ENCODE measurements around the gene AZU1.
A peak's percentile ranks its signal among the peaks of the same experiment; 100 is the strongest.

The AZU1 gene

DNA sequence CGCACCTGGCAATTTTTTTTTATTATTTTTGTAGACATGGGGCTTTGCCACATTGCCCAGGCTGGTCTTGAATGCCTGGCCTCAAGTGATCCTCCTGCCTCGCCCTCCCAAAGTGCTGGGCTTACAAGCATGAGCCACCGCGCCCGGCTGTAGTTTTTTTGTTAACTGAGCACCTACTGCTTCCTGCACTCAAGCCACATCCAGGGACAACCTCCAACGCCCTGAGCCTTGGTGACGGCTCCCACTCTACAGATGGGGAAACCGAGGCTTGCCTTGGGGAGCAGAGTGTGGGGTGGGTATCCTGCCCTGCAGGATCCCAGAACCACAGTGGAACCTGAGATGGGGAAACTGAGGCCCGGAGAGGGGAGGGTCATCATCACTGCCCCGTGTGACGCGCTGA, 27.5 kb downstream of the AZU1 start:
- H3K27me3 ChIP-seq (ENCODE audit: control insufficient read depth, insufficient read depth, low read length): peaks cover 11% of the 10 kb centered on the region
- H3K9ac ChIP-seq (ENCODE audit: low read depth, low read length): no peak overlapping the region
- H3K4me3 ChIP-seq (ENCODE audit: low read length): no peak overlapping the region
- no peaks in the 10 kb centered on the region for H3K36me3 ChIP-seq (ENCODE audit: insufficient read depth, low read length)
- no peak overlapping the region for H3K4me2 ChIP-seq (ENCODE audit: low read length)
- peaks cover 14% of the 10 kb centered on the region for H3K4me1 ChIP-seq (ENCODE audit: control insufficient read depth, insufficient read depth, low read length)
- H3K9me3 ChIP-seq (replicated peaks; ENCODE audit: low read length): no peaks in the 10 kb centered on the region

DNA sequence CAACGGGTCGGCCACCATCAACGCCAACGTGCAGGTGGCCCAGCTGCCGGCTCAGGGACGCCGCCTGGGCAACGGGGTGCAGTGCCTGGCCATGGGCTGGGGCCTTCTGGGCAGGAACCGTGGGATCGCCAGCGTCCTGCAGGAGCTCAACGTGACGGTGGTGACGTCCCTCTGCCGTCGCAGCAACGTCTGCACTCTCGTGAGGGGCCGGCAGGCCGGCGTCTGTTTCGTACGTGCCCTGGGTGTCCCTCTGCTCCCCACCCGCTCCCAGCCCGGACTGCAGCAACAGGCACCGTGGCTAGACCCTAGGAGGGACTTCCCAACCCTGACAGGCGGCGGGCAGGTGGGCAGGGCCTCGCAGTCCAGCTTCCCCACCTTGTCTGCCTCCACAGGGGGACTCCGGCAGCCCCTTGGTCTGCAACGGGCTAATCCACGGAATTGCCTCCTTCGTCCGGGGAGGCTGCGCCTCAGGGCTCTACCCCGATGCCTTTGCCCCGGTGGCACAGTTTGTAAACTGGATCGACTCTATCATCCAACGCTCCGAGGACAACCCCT, 28.0 kb downstream of the AZU1 start:
- Histone ChIP-seq H3K4me1 (ENCODE audit: control insufficient read depth, insufficient read depth, low read length) (peaks cover 10% of the 10 kb centered on the region), H3K27me3 (ENCODE audit: control insufficient read depth, insufficient read depth, low read length) (peaks cover 13% of the 10 kb centered on the region), H3K9ac (ENCODE audit: low read depth, low read length) (no peak overlapping the region), H3K4me3 (ENCODE audit: low read length) (no peak overlapping the region), H3K36me3 (ENCODE audit: insufficient read depth, low read length) (no peaks in the 10 kb centered on the region), H3K9me3 (replicated peaks; ENCODE audit: low read length) (no peaks in the 10 kb centered on the region), H3K4me2 (ENCODE audit: low read length) (no peak overlapping the region)

DNA sequence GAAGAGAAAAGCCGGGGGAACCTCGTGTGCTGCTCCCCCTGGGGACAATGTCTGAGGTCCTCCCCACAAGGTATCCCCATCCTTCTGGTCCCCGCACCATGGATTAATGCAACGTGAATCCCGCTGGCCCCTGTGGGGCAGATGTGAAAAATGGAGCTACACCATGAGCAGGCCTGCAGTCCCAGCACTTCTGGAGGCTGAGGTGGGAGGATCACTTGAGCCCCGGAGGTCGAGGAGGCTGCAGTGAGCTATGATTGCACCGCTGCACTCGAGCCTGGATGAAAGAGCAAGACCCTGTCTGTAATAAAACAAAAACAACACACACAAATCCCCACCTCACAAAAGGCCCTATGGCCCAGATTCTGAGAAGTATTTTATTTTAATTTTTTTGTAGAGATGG, 30.6 kb downstream of the AZU1 start:
- Histone ChIP-seq H3K9ac (ENCODE audit: low read depth, low read length) (no peak overlapping the region), H3K4me2 (ENCODE audit: low read length) (no peak overlapping the region), H3K36me3 (ENCODE audit: insufficient read depth, low read length) (no peaks in the 10 kb centered on the region), H3K4me1 (ENCODE audit: control insufficient read depth, insufficient read depth, low read length) (peaks cover 6% of the 10 kb centered on the region), H3K27me3 (ENCODE audit: control insufficient read depth, insufficient read depth, low read length) (peaks cover 9% of the 10 kb centered on the region), H3K4me3 (ENCODE audit: low read length) (no peak overlapping the region), H3K9me3 (replicated peaks; ENCODE audit: low read length) (no peaks in the 10 kb centered on the region)

DNA sequence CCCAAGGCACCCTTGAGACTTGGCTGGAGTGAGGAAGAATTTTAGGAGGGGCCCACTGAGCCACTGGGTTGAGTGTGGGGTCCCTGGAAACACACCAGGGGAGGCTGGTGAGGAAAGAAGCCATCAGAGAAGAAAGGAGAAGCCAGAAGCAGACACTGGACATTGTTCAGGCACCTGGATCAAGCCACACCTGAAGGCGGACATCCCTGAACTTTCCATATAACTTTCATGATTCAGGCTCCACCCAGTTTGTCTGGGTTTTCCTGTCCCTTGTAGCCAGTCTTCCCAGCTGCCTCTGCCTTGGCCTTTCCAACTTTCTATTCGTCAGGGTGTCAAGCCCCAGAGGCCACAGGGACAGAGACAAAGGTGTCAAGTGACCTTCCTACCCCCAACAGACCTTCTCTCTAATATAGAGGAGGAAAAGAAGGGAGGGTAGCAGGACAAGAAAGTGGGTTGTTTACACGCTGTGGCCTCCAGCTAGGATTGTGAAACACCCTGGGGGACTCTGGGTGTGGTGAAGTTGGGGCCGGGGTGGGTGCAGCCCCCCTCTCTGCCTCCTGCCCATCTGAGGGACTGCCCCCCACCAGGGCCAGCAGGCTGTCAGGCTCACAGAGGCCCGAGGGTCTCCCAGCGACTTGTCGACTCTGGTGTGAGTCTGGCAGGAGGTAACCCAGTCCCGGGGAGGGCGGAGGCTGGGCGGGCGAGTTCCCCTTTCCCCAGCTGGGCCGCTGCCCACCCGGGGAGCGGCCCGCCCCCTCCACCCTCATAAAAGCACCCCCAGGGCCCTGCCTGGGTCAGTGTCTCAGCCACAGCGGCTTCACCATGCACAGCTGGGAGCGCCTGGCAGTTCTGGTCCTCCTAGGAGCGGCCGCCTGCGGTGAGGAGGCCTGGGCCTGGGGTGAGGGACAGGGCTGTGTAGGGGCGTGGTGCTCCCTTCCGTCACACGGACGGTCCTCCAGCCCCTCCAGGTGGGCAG, 31.5 kb downstream of the AZU1 start, which contains the start of gene CFD:
CFD (plus strand) TSS at position 797 of the 976 bp plus-strand sequence; CDS start at position 823, 26 bp downstream.
- Histone ChIP-seq H3K9me3 (replicated peaks; ENCODE audit: low read length) (no peaks in the 10 kb centered on the region), H3K36me3 (ENCODE audit: insufficient read depth, low read length) (no peaks in the 10 kb centered on the region), H3K4me1 (ENCODE audit: control insufficient read depth, insufficient read depth, low read length) (peaks cover 6% of the 10 kb centered on the region), H3K27me3 (ENCODE audit: control insufficient read depth, insufficient read depth, low read length) (peaks cover 9% of the 10 kb centered on the region), H3K4me3 (ENCODE audit: low read length) (peak within 1 kb of the TSS; percentile 55), H3K9ac (ENCODE audit: low read depth, low read length) (no peak within 1 kb of the TSS), H3K4me2 (ENCODE audit: low read length) (peak within 1 kb of the TSS; percentile 76)

DNA sequence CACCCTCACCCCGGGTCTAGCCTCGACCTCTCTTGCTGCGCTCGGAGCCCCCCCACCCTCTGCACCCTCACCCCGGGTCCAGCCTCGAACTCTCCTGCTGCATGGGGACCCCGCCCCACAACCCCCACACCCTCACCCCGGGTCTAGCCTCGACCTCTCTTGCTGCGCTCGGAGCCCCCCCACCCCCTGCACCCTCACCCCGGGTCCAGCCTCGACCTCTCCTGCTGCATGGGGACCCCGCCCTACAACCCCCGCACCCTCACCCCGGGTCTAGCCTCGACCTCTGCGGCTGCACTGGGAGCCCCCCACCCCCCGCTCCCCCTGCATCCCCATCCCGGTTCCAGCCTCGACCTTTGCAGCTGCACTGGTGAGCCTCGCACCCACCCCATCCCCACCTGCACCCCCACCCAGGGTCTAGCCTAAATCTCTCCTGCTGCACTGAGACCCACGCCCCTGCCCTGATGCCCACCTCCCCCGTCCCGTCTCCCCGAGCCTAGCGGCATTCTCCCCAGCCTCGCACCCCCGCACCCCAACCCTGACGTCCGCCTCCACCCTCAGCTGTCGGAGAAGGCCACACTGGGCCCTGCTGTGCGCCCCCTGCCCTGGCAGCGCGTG, 33.6 kb downstream of the AZU1 start:
- Histone ChIP-seq H3K4me2 (ENCODE audit: low read length) (no peak overlapping the region), H3K9ac (ENCODE audit: low read depth, low read length) (no peak overlapping the region), H3K36me3 (ENCODE audit: insufficient read depth, low read length) (no peaks in the 10 kb centered on the region), H3K9me3 (replicated peaks; ENCODE audit: low read length) (no peaks in the 10 kb centered on the region), H3K4me3 (ENCODE audit: low read length) (no peak overlapping the region), H3K4me1 (ENCODE audit: control insufficient read depth, insufficient read depth, low read length) (peaks cover 6% of the 10 kb centered on the region), H3K27me3 (ENCODE audit: control insufficient read depth, insufficient read depth, low read length) (peaks cover 9% of the 10 kb centered on the region)

DNA sequence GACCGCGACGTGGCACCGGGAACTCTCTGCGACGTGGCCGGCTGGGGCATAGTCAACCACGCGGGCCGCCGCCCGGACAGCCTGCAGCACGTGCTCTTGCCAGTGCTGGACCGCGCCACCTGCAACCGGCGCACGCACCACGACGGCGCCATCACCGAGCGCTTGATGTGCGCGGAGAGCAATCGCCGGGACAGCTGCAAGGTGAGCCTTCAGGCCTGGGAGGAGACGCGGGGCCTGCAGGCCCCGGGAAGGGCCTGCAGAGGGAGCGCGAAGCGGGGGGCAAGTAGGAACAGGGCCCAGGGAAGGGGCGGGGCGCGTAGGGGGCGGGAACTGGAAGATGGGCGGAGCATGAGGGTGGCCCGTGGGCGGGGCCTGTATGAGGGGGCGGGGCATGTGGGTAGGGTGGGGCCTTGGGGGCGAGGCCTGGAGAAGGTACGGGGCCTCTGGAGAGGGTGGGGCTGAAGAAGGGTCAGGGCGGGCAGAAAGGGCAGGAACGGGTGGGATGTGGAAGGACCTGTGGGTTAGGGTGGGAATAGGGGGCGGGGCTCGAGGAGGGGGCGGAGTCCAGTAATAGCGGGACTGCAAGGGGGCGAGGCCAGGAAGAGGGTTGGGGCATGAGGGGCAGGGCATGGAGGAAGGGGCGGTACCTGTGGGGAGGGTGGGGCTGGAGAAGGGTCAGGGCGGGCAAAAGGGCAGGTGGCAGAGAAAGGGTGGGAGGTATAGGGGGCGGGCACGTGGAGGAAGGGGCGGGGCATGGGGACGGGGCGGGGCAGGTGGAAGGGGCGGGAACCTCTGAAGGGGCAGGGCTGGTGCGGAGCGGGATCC, 34.3 kb downstream of the AZU1 start:
- Histone ChIP-seq H3K9me3 (replicated peaks; ENCODE audit: low read length) (no peaks in the 10 kb centered on the region), H3K36me3 (ENCODE audit: insufficient read depth, low read length) (no peaks in the 10 kb centered on the region), H3K4me2 (ENCODE audit: low read length) (no peak overlapping the region), H3K27me3 (ENCODE audit: control insufficient read depth, insufficient read depth, low read length) (peaks cover 9% of the 10 kb centered on the region), H3K4me3 (ENCODE audit: low read length) (no peak overlapping the region), H3K4me1 (ENCODE audit: control insufficient read depth, insufficient read depth, low read length) (peaks cover 6% of the 10 kb centered on the region), H3K9ac (ENCODE audit: low read depth, low read length) (no peak overlapping the region)

DNA sequence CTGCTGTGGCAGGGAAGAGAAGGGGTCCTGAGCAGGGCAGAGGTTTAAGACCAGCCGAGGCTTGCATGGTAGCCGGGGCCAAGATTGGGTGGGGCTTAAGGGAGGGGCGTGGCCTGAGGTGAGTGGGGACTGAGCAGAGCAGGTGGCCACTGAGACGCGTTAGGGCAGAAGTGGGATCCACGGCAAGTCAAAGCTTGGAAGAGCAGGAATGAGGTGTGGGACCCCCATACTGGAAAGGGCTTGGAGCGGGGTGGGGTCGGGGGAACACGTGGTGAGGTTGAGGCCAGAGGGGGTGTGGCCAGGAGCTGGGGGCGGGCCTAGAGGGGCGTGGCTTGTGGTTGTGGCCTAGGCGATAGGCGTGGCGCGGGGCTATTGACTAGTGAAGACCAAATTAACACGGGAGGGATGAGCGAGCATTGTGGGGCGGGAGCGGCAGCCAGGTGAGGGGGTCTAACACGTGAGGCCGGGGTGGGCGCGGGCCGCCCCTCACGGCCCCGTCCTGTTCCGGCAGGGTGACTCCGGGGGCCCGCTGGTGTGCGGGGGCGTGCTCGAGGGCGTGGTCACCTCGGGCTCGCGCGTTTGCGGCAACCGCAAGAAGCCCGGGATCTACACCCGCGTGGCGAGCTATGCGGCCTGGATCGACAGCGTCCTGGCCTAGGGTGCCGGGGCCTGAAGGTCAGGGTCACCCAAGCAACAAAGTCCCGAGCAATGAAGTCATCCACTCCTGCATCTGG, 35.1 kb downstream of the AZU1 start:
- Histone ChIP-seq H3K4me1 (ENCODE audit: control insufficient read depth, insufficient read depth, low read length) (peaks cover 6% of the 10 kb centered on the region), H3K27me3 (ENCODE audit: control insufficient read depth, insufficient read depth, low read length) (peaks cover 9% of the 10 kb centered on the region), H3K4me3 (ENCODE audit: low read length) (no peak overlapping the region), H3K4me2 (ENCODE audit: low read length) (no peak overlapping the region), H3K36me3 (ENCODE audit: insufficient read depth, low read length) (peaks cover 5% of the 10 kb centered on the region), H3K9me3 (replicated peaks; ENCODE audit: low read length) (no peaks in the 10 kb centered on the region), H3K9ac (ENCODE audit: low read depth, low read length) (no peak overlapping the region)

DNA sequence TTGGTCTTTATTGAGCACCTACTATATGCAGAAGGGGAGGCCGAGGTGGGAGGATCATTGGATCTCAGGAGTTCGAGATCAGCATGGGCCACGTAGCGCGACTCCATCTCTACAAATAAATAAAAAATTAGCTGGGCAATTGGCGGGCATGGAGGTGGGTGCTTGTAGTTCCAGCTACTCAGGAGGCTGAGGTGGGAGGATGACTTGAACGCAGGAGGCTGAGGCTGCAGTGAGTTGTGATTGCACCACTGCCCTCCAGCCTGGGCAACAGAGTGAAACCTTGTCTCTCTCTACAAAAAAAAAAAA, 35.6 kb downstream of the AZU1 start:
- Histone ChIP-seq H3K4me3 (ENCODE audit: low read length) (no peak overlapping the region), H3K9me3 (replicated peaks; ENCODE audit: low read length) (no peaks in the 10 kb centered on the region), H3K36me3 (ENCODE audit: insufficient read depth, low read length) (peaks cover 10% of the 10 kb centered on the region)

DNA sequence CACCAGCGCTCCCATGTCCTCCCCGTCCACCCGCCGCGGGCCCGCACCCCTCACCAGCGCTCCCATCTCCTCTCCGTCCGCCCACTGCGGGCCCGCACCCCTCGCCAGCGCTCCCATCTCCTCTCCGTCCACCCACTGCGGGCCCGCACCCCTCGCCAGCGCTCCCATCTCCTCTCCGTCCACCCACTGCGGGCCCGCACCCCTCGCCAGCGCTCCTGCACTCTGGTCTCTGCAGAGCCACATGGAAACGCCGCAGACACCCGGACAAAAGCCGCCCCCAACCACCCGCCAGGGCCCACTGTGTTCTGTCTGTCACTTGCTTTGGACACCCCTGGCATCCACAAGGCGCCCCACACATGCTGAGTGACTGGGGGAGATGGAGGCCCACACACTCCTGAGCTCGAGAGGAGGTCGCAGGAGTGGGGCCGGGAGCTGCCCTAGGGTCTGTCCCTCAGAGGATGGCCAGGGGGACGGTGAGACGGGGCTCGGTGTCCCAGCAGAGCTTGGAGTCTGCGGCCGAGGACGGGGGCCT, 39.2 kb downstream of the AZU1 start:
- Histone ChIP-seq H3K4me1 (ENCODE audit: control insufficient read depth, insufficient read depth, low read length) (peaks cover 22% of the 10 kb centered on the region), H3K9ac (ENCODE audit: low read depth, low read length) (no peak overlapping the region), H3K27me3 (ENCODE audit: control insufficient read depth, insufficient read depth, low read length) (no peaks in the 10 kb centered on the region), H3K9me3 (replicated peaks; ENCODE audit: low read length) (no peaks in the 10 kb centered on the region), H3K4me2 (ENCODE audit: low read length) (no peak overlapping the region), H3K4me3 (ENCODE audit: low read length) (no peak overlapping the region), H3K36me3 (ENCODE audit: insufficient read depth, low read length) (peaks cover 30% of the 10 kb centered on the region)

More for the DNA sequence above, 35.6 kb downstream of the AZU1 start:
- Histone ChIP-seq H3K27me3 (ENCODE audit: control insufficient read depth, insufficient read depth, low read length) (peaks cover 9% of the 10 kb centered on the region), H3K4me1 (ENCODE audit: control insufficient read depth, insufficient read depth, low read length) (peaks cover 6% of the 10 kb centered on the region), H3K9ac (ENCODE audit: low read depth, low read length) (no peak overlapping the region), H3K4me2 (ENCODE audit: low read length) (no peak overlapping the region)

DNA sequence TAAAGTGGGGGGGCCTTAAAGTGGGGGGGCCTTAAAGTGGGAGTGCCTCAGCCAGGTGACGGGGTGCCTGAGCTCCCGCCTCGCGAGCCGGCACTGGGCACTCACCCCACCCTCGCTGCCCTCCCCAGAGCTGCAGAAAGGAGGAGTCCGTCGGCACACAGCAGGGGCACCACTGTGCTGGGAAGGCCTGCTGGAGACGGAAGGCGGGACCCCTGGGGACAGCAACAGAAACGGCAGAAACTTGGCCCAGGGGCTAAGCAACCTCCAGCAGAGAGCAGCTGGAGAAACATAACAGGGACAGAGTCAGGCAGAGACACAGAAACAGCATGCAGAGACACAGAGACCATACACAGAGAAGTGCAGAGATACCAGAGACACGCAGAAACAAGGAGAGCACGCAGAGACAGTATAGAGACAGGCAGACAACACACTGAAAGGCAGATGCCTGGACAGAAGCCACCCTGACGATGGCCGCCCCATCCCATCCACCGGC, 39.7 kb downstream of the AZU1 start:
- H3K4me3 ChIP-seq (ENCODE audit: low read length): no peak overlapping the region
- no peak overlapping the region for H3K9ac ChIP-seq (ENCODE audit: low read depth, low read length)
- peaks cover 27% of the 10 kb centered on the region for H3K4me1 ChIP-seq (ENCODE audit: control insufficient read depth, insufficient read depth, low read length)
- H3K9me3 ChIP-seq (replicated peaks; ENCODE audit: low read length): no peaks in the 10 kb centered on the region
- H3K4me2 ChIP-seq (ENCODE audit: low read length): no peak overlapping the region
- no peaks in the 10 kb centered on the region for H3K27me3 ChIP-seq (ENCODE audit: control insufficient read depth, insufficient read depth, low read length)
- peaks cover 30% of the 10 kb centered on the region for H3K36me3 ChIP-seq (ENCODE audit: insufficient read depth, low read length)

Measured in skeletal muscle satellite cell (primary cell).